Body of pancreas (tissue), 4 donors: ENCODE measurements around the gene THSD7B.

Experiments
- CTCF ChIP-seq, 7 experiments: fragments of 450-650 bp in 4 of 7; fragments of 200-600 bp in 3 of 7; sonication (generic) in 3 of 7; IDR thresholded peaks; one replicate each; pipeline ENCODE4 v1.5.1; 2016 to 2019; ENCODE audit warnings: antibody characterized with exemption in 7 of 7
- POLR2A ChIP-seq, 3 donors: fragments of 450-650 bp; IDR thresholded peaks; one replicate each; pipeline ENCODE4 v1.6.1; 2016; ENCODE audit warnings: antibody characterized with exemption in 3 of 3, mild to moderate bottlenecking in 2 of 3

- TF ChIP-seq CTCF (IDR thresholded peaks at IDR 0.05) (no peak), POLR2A (IDR thresholded peaks at IDR 0.05) (no peak)
These were observed 98.1 kb downstream of the THSD7B start for GRCh38 chr2:136863468-136863867.
